Uterus (tissue), 2 donors: ENCODE results near the gene NPTXR.

Source experiments
- CTCF ChIP-seq, 4 experiments: fragments of 200-600 bp in 2 of 4; fragments of 450-650 bp in 2 of 4; sonication (generic) in 2 of 4; IDR thresholded peaks; one replicate each; pipeline ENCODE4 v1.5.1; 2016 to 2019; ENCODE audit warnings: antibody characterized with exemption in 4 of 4, mild to moderate bottlenecking in 2 of 4, moderate library complexity in 1 of 4
- POLR2A ChIP-seq, 2 donors: fragments of 450-650 bp; IDR thresholded peaks; one replicate each; pipeline ENCODE4 v1.6.1; 2016; ENCODE audit warnings: antibody characterized with exemption in 2 of 2, mild to moderate bottlenecking in 1 of 2, moderate library complexity in 1 of 2

- TF ChIP-seq CTCF (IDR thresholded peaks at IDR 0.05) (no peak), POLR2A (IDR thresholded peaks at IDR 0.05) (no peak)
Observed at GRCh38 chr22:38793317-38793716, 50.5 kb downstream of the NPTXR start.
